ENCODE results near the gene ITGB6.
"Not testable (repeated sequence)": the region's sequence is repeated elsewhere in the genome, so short reads cannot be mapped to it uniquely, and the experiment has no call there.

ITGB6 gene

GRCh38 chr2:160181146-160181836 is 18.8 kb downstream of the ITGB6 start:
- peak in 1 of 2 experiments; percentile 4 for DNase-seq

GRCh38 chr2:160180690-160181089 is 19.4 kb downstream of the ITGB6 start:
- not testable (repeated sequence) for DNase-seq

GRCh38 chr2:160180172-160180571 is 19.9 kb downstream of the ITGB6 start:
- DNase-seq: no peak

- DNase-seq: no peak
These were observed 24.6 kb downstream of the ITGB6 start for GRCh38 chr2:160175169-160176134.

- no peak for DNase-seq
These were observed 25.8 kb downstream of the ITGB6 start for GRCh38 chr2:160174322-160174721.

GRCh38 chr2:160169988-160170387 is 30.1 kb downstream of the ITGB6 start:
- DNase-seq: no peak

- no peak for DNase-seq
These were observed 30.6 kb downstream of the ITGB6 start for GRCh38 chr2:160169471-160169870.

- no peak for DNase-seq
These were observed 31.2 kb downstream of the ITGB6 start for GRCh38 chr2:160168878-160169277.

- no peak for DNase-seq
These were observed 32.9 kb downstream of the ITGB6 start for GRCh38 chr2:160167089-160167740.

- no peak for DNase-seq
These were observed 34.1 kb downstream of the ITGB6 start for GRCh38 chr2:160165996-160166395.

GRCh38 chr2:160165081-160165480 is 35.0 kb downstream of the ITGB6 start:
- no peak for DNase-seq

- no peak for DNase-seq
These were observed 41.9 kb downstream of the ITGB6 start for GRCh38 chr2:160157861-160158829.

- no peak for DNase-seq
These were observed 43.4 kb downstream of the ITGB6 start for GRCh38 chr2:160156665-160157064.

GRCh38 chr2:160156100-160156499 is 44.0 kb downstream of the ITGB6 start:
- DNase-seq: no peak

GRCh38 chr2:160148419-160148818 is 51.7 kb downstream of the ITGB6 start:
- DNase-seq: not testable (repeated sequence)

- DNase-seq: no peak
These were observed 54.6 kb downstream of the ITGB6 start for GRCh38 chr2:160145471-160145870.

GRCh38 chr2:160144280-160144990 is 55.6 kb downstream of the ITGB6 start:
- DNase-seq: no peak

- DNase-seq: no peak
These were observed 57.6 kb downstream of the ITGB6 start for GRCh38 chr2:160142472-160142871.

GRCh38 chr2:160141912-160142311 is 58.2 kb downstream of the ITGB6 start:
- DNase-seq: no peak

- no peak for DNase-seq
These were observed 58.7 kb downstream of the ITGB6 start for GRCh38 chr2:160141419-160141818.

GRCh38 chr2:160140471-160140870 is 59.6 kb downstream of the ITGB6 start:
- DNase-seq: no peak

- DNase-seq: no peak
These were observed 60.1 kb downstream of the ITGB6 start for GRCh38 chr2:160139991-160140390.

Measured in NCI-H187 (cell line).